IPS-18c (cell line): Measurements from ENCODE around the gene PCDHGA5.
"Not testable (repeated sequence)": the region's sequence is repeated elsewhere in the genome, so short reads cannot be mapped to it uniquely, and the experiment has no call there.

Experiments used
- H3K4me3 ChIP-seq: 2 replicates; pipeline ENCODE4 v1.7.0; 2013; ENCODE audit warnings: low read depth, mild to moderate bottlenecking, low read length, moderate library complexity; ENCODE audit not compliant: insufficient read depth
- H3K9me3 ChIP-seq: one replicate; pipeline ENCODE4 v1.6.1; 2013; ENCODE audit warnings: mild to moderate bottlenecking, low read length, moderate library complexity; ENCODE audit not compliant: control insufficient read depth, insufficient read depth

Gene PCDHGA5

GRCh38 chr5:141373673-141374317 lies 9.8 kb downstream of the PCDHGA5 start, which contains the start of gene PCDHGA6:
Gene PCDHGA6 (plus strand): TSS chr5:141373891. CDS start chr5:141374084, 193 bp downstream.
- peaks cover 17% of the 10 kb centered on the region for H3K9me3 ChIP-seq
- H3K4me3 ChIP-seq: no peak within 1 kb of the TSS; the same call in 1 of the 2 replicates

GRCh38 chr5:141374627-141375026 lies 10.7 kb downstream of the PCDHGA5 start:
- no peak overlapping the region; the same call in 1 of the 2 replicates for H3K4me3 ChIP-seq
- peaks cover 17% of the 10 kb centered on the region for H3K9me3 ChIP-seq

GRCh38 chr5:141375444-141376155 lies 11.6 kb downstream of the PCDHGA5 start:
- H3K9me3 ChIP-seq: peaks cover 20% of the 10 kb centered on the region
- H3K4me3 ChIP-seq: not testable (repeated sequence)

- no peak within 1 kb of the TSS; the same call in 1 of the 2 replicates for H3K4me3 ChIP-seq
- peaks cover 10% of the 10 kb centered on the region for H3K9me3 ChIP-seq
Measured at GRCh38 chr5:141382469-141383294, 18.7 kb downstream of the PCDHGA5 start, which contains the start of gene PCDHGA7. Gene PCDHGA7 (plus strand): TSS chr5:141382742. CDS start chr5:141382900, 158 bp downstream.

GRCh38 chr5:141383345-141383744 lies 19.4 kb downstream of the PCDHGA5 start:
- peaks cover 13% of the 10 kb centered on the region for H3K9me3 ChIP-seq
- H3K4me3 ChIP-seq: no peak overlapping the region

- Histone ChIP-seq H3K4me3 (no peak overlapping the region), H3K9me3 (peaks cover 22% of the 10 kb centered on the region)
Measured at GRCh38 chr5:141384471-141385267, 20.7 kb downstream of the PCDHGA5 start.

- peaks cover 19% of the 10 kb centered on the region for H3K9me3 ChIP-seq
- not testable (repeated sequence) for H3K4me3 ChIP-seq
Measured at GRCh38 chr5:141387557-141388311, 23.8 kb downstream of the PCDHGA5 start, which contains the start of gene PCDHGB4. Gene PCDHGB4 (plus strand): TSS chr5:141387698. CDS start chr5:141387885, 187 bp downstream.

- Histone ChIP-seq H3K9me3 (peaks cover 24% of the 10 kb centered on the region), H3K4me3 (peak overlapping the region; percentile 20; the same call in 1 of the 2 replicates)
Measured at GRCh38 chr5:141388661-141389060, 24.7 kb downstream of the PCDHGA5 start.

GRCh38 chr5:141389153-141390042 lies 25.4 kb downstream of the PCDHGA5 start:
- peaks cover 22% of the 10 kb centered on the region for H3K9me3 ChIP-seq
- peak overlapping the region; percentile 20; the same call in 1 of the 2 replicates for H3K4me3 ChIP-seq

GRCh38 chr5:141392429-141393198 lies 28.7 kb downstream of the PCDHGA5 start, which contains the start of gene PCDHGA8:
Gene PCDHGA8 (plus strand): TSS chr5:141392633. CDS start chr5:141392814, 181 bp downstream.
- H3K9me3 ChIP-seq: peaks cover 22% of the 10 kb centered on the region
- H3K4me3 ChIP-seq: no peak within 1 kb of the TSS; the same call in 1 of the 2 replicates

- H3K4me3 ChIP-seq: no peak overlapping the region
Measured at GRCh38 chr5:141393267-141393666, 29.3 kb downstream of the PCDHGA5 start.

GRCh38 chr5:141394401-141395187 lies 30.6 kb downstream of the PCDHGA5 start:
- not testable (repeated sequence) for H3K4me3 ChIP-seq
- peaks cover 21% of the 10 kb centered on the region for H3K9me3 ChIP-seq

More at GRCh38 chr5:141393267-141393666, 29.3 kb downstream of the PCDHGA5 start:
- H3K9me3 ChIP-seq: peaks cover 20% of the 10 kb centered on the region

GRCh38 chr5:141397756-141398551 lies 34.0 kb downstream of the PCDHGA5 start, which contains the start of gene PCDHGB5:
Gene PCDHGB5 (plus strand): TSS chr5:141397947. CDS start chr5:141398128, 181 bp downstream.
- peaks cover 25% of the 10 kb centered on the region for H3K9me3 ChIP-seq

More at GRCh38 chr5:141397756-141398551, 34.0 kb downstream of the PCDHGA5 start, which contains the start of gene PCDHGB5:
- peak within 1 kb of the TSS; percentile 28; the same call in 1 of the 2 replicates for H3K4me3 ChIP-seq
